Prostate gland (tissue), 2 donors: ENCODE results near the gene MIER2.

Experiments used
- CTCF ChIP-seq, 4 experiments: fragments of 200-600 bp in 2 of 4; fragments of 450-650 bp in 2 of 4; sonication (generic) in 2 of 4; IDR thresholded peaks; 1 replicate in 3 of 4; 2 replicates in 1 of 4; pipeline ENCODE4 v1.5.1; 2016 to 2019; ENCODE audit warnings: antibody characterized with exemption in 4 of 4, mild to moderate bottlenecking in 2 of 4, moderate library complexity in 2 of 4
- POLR2A ChIP-seq: fragments of 450-650 bp; IDR thresholded peaks from one replicate; pipeline ENCODE4 v1.6.1; 2016; ENCODE audit warnings: antibody characterized with exemption, mild to moderate bottlenecking
- POLR2AphosphoS5 ChIP-seq: sonication (generic); formaldehyde crosslinking; IDR thresholded peaks from one replicate; pipeline ENCODE4 v1.6.1; 2017; ENCODE audit warnings: antibody characterized with exemption

- TF ChIP-seq CTCF (IDR thresholded peaks at IDR 0.05) (no peak), POLR2A (no peak), POLR2AphosphoS5 (no peak)
These were observed 40.2 kb upstream of the MIER2 start for GRCh38 chr19:384799-385169.
